ENCODE results near the gene ACOT4.

DNA sequence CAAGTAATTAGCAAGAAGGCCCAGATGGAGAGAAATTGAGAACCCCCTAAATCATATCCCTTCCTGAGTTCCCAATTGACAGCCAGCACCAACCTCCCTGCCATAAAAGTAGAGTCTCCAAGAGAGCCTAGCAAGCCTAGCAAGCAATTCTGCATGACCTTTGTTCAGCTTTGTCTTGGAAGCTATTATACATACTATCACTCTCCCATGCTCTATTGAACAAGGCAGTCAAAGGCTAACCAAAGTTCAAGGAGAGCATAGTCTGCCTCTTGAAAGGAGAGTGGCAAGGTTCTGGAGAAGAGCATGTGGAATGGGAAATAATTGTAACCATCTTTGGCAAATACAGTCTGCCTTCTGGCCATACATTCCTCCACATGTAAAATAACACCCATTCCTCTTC, 7.8 kb downstream of the ACOT4 start:
- TF ChIP-seq CTCF (tag by site-specific recombination; IDR thresholded peaks at IDR 0.05) (no peak), ZNF274 (IDR thresholded peaks at IDR 0.05; ENCODE audit: low read length) (no peak), ZNF274 (tag by site-specific recombination; IDR thresholded peaks at IDR 0.05; ENCODE audit: borderline replicate concordance) (no peak), ZNF449 (tag by site-specific recombination; IDR thresholded peaks at IDR 0.05) (no peak), ZBTB49 (tag by site-specific recombination; IDR thresholded peaks at IDR 0.05; ENCODE audit: low read depth) (no peak), ZNF639 (tag by site-specific recombination; IDR thresholded peaks at IDR 0.05) (no peak), ZNF174 (tag by site-specific recombination; IDR thresholded peaks at IDR 0.05) (no peak), ZNF169 (tag by site-specific recombination; IDR thresholded peaks at IDR 0.05) (no peak), YY1 (tag by site-specific recombination; IDR thresholded peaks at IDR 0.05) (no peak), ZSCAN30 (tag by site-specific recombination; IDR thresholded peaks at IDR 0.05) (no peak), KLF16 (tag by site-specific recombination; IDR thresholded peaks at IDR 0.05) (no peak), ZNF140 (tag by site-specific recombination; IDR thresholded peaks at IDR 0.05) (no peak)
- TF ChIP-seq, protein P1, sequence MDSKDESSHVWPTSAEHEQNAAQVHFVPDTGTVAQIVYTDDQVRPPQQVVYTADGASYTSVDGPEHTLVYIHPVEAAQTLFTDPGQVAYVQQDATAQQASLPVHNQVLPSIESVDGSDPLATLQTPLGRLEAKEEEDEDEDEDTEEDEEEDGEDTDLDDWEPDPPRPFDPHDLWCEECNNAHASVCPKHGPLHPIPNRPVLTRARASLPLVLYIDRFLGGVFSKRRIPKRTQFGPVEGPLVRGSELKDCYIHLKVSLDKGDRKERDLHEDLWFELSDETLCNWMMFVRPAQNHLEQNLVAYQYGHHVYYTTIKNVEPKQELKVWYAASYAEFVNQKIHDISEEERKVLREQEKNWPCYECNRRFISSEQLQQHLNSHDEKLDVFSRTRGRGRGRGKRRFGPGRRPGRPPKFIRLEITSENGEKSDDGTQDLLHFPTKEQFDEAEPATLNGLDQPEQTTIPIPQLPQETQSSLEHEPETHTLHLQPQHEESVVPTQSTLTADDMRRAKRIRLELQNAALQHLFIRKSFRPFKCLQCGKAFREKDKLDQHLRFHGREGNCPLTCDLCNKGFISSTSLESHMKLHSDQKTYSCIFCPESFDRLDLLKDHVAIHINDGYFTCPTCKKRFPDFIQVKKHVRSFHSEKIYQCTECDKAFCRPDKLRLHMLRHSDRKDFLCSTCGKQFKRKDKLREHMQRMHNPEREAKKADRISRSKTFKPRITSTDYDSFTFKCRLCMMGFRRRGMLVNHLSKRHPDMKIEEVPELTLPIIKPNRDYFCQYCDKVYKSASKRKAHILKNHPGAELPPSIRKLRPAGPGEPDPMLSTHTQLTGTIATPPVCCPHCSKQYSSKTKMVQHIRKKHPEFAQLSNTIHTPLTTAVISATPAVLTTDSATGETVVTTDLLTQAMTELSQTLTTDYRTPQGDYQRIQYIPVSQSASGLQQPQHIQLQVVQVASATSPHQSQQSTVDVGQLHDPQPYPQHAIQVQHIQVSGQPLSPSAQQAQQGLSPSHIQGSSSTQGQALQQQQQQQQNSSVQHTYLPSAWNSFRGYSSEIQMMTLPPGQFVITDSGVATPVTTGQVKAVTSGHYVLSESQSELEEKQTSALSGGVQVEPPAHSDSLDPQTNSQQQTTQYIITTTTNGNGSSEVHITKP (tag by site-specific recombination; IDR thresholded peaks at IDR 0.05): no peak
